HEK293 (cell line): ENCODE results near the gene KRT25.

ENCODE experiments used
- CTCF ChIA-PET: fragments of 350-600 bp; formaldehyde crosslinking; extraction: SDS; loops from one replicate; lab custom pipeline; 2021; ENCODE audit warnings: antibody characterized with exemption; lab: Yijun Ruan, JAX
- POLR2A ChIA-PET: fragments of 300-600 bp; formaldehyde crosslinking; extraction: SDS; loops from one replicate; lab custom pipeline; 2020; ENCODE audit warnings: antibody characterized with exemption, inconsistent platforms; lab: Yijun Ruan, JAX
- H3K27ac ChIP-seq: fragments of 200-500 bp; sonication (Bioruptor generic); 2 replicates; pipeline ENCODE4 v1.5.1; 2014; ENCODE audit warnings: low read depth, low read length, control low read depth, inconsistent platforms; ENCODE audit errors: extremely low read depth
- H3K36me3 ChIP-seq, 2 experiments: fragments of 200-500 bp in 1 of 2; sonication (Bioruptor generic) in 1 of 2; 1 replicate in 1 of 2; 2 replicates in 1 of 2; pipeline ENCODE4 v1.5.1; 2014 to 2017; ENCODE audit warnings: inconsistent platforms in 2 of 2, low read length in 2 of 2; ENCODE audit not compliant: control insufficient read depth in 2 of 2, insufficient read depth in 1 of 2
- H3K4me1 ChIP-seq: fragments of 200-500 bp; sonication (Bioruptor generic); 2 replicates; pipeline ENCODE4 v1.5.1; 2014; ENCODE audit warnings: mild to moderate bottlenecking, low read length, inconsistent platforms; ENCODE audit not compliant: control insufficient read depth, insufficient read depth
- H3K4me3 ChIP-seq: 2 replicates; pipeline ENCODE4 v1.5.1; 2011; ENCODE audit warnings: low read depth, mild to moderate bottlenecking, control low read depth, low read length, moderate library complexity
- H3K9me3 ChIP-seq: fragments of 200-500 bp; sonication (Bioruptor generic); 2 replicates; pipeline ENCODE4 v1.5.1; 2014; ENCODE audit warnings: low read depth, low read length, inconsistent platforms; ENCODE audit not compliant: control insufficient read depth, insufficient read depth
- KLF17 ChIP-seq: fragments of 450-650 bp; formaldehyde crosslinking; IDR thresholded peaks from 2 replicates; pipeline ENCODE4 v1.5.1; 2016; ENCODE audit warnings: missing biosample characterization, missing genetic modification characterization
- SCRT2 ChIP-seq: fragments of 450-650 bp; formaldehyde crosslinking; IDR thresholded peaks from 2 replicates; pipeline ENCODE4 v1.5.1; 2016; ENCODE audit warnings: missing biosample characterization, missing genetic modification characterization
- WT1 ChIP-seq: fragments of 450-650 bp; formaldehyde crosslinking; IDR thresholded peaks from 2 replicates; pipeline ENCODE4 v1.5.1; 2016; ENCODE audit warnings: missing biosample characterization, missing genetic modification characterization
- ZBTB11 ChIP-seq: fragments of 450-650 bp; formaldehyde crosslinking; conservative IDR thresholded peaks from 2 replicates; pipeline ENCODE4 v1.5.1; 2016; ENCODE audit warnings: low read depth, missing biosample characterization, missing genetic modification characterization
- ZFP41 ChIP-seq: fragments of 450-650 bp; formaldehyde crosslinking; IDR thresholded peaks from 2 replicates; pipeline ENCODE4 v1.5.1; 2016; ENCODE audit warnings: missing biosample characterization, missing genetic modification characterization, borderline replicate concordance
- ZNF138 ChIP-seq: fragments of 450-650 bp; formaldehyde crosslinking; IDR thresholded peaks from 2 replicates; pipeline ENCODE4 v1.5.1; 2016; ENCODE audit warnings: missing biosample characterization, missing genetic modification characterization, borderline replicate concordance
- ZNF16 ChIP-seq: fragments of 450-650 bp; formaldehyde crosslinking; IDR thresholded peaks from 2 replicates; pipeline ENCODE4 v1.5.1; 2016; ENCODE audit warnings: low read depth, missing biosample characterization, missing genetic modification characterization
- ZNF48 ChIP-seq: fragments of 450-650 bp; formaldehyde crosslinking; IDR thresholded peaks from 2 replicates; pipeline ENCODE4 v1.5.1; 2016; ENCODE audit warnings: missing biosample characterization, missing genetic modification characterization
- ZNF544 ChIP-seq: fragments of 450-650 bp; formaldehyde crosslinking; IDR thresholded peaks from 2 replicates; pipeline ENCODE4 v1.5.0; 2017; ENCODE audit warnings: missing biosample characterization, missing genetic modification characterization

KRT25 gene

GRCh38 chr17:40699853-40700252 is 55.3 kb downstream of the KRT25 start (continued):
- TF ChIP-seq ZBTB11 (no peak), ZNF48 (tag by site-specific recombination) (no peak), ZNF138 (no peak), ZFP41 (tag by site-specific recombination) (no peak), ZNF16 (tag by site-specific recombination) (no peak), ZNF544 (tag by site-specific recombination) (no peak), KLF17 (tag by site-specific recombination) (no peak), SCRT2 (tag by site-specific recombination) (no peak)

GRCh38 chr17:40699371-40699770 is 55.8 kb downstream of the KRT25 start:
- Histone ChIP-seq H3K27ac (no peak overlapping the region), H3K4me1 (no peaks in the 10 kb centered on the region), H3K4me3 (no peak overlapping the region), H3K9me3 (no peaks in the 10 kb centered on the region), H3K36me3 (no peaks in the 10 kb centered on the region)
- ChIA-PET CTCF (interaction anchor here (0.7 kb wide), 2 partner anchors 963 to 967 kb away, joined by 3 read pairs; no protein-coding TSS in a partner anchor), POLR2A (no interaction called here)
- no peak for TF ChIP-seq WT1 (tag by site-specific recombination)
